Sigmoid colon (tissue), 7 donors: ENCODE measurements around the gene MPPED1. TPM values are rescaled to one million over a fixed set of nuclear protein-coding genes. Genes with fewer than 3 reads are reported as not detected.

ENCODE experiments used
- DNase-seq: peaks from one replicate; pipeline ENCODE4 v3.0.0-alpha.2; 2019
- H3K27ac ChIP-seq, 4 donors: fragments of 200-600 bp; sonication (generic); one replicate each; pipeline ENCODE4 v1.5.1; 2016 to 2019; ENCODE audit warnings: mild to moderate bottlenecking in 1 of 4
- H3K27me3 ChIP-seq, 3 donors: fragments of 200-600 bp; sonication (generic); one replicate each; pipeline ENCODE4 v1.5.1; 2019; ENCODE audit warnings: mild to moderate bottlenecking in 1 of 3
- H3K36me3 ChIP-seq, 4 donors: fragments of 200-600 bp; sonication (generic); one replicate each; pipeline ENCODE4 v1.5.1; 2016 to 2019
- H3K4me1 ChIP-seq, 4 donors: fragments of 200-600 bp; sonication (generic); one replicate each; pipeline ENCODE4 v1.5.1; 2017 to 2019
- H3K4me3 ChIP-seq, 4 donors: fragments of 200-600 bp; sonication (generic); one replicate each; pipeline ENCODE4 v1.5.1; 2017 to 2019; ENCODE audit warnings: mild to moderate bottlenecking in 2 of 4, moderate library complexity in 1 of 4
- H3K9me3 ChIP-seq, 4 donors: fragments of 200-600 bp in 3 of 4; sonication (generic) in 3 of 4; one replicate each; pipeline versions ENCODE4 v1.5.1 to v1.6.1; 2013 to 2019
- CTCF ChIP-seq, 4 experiments: fragments of 450-650 bp in 3 of 4; fragments of 200-600 bp in 1 of 4; IDR thresholded peaks; one replicate each; pipeline ENCODE4 v1.5.1; 2016 to 2019; ENCODE audit warnings: antibody characterized with exemption in 4 of 4, mild to moderate bottlenecking in 3 of 4, moderate library complexity in 2 of 4
- EP300 ChIP-seq, 4 donors: sonication (generic); formaldehyde crosslinking; IDR thresholded peaks; one replicate each; pipeline ENCODE4 v1.6.1; 2017; ENCODE audit warnings: antibody characterized with exemption in 4 of 4
- POLR2A ChIP-seq, 2 donors: fragments of 450-650 bp; IDR thresholded peaks; one replicate each; pipeline ENCODE4 v1.6.1; 2016; ENCODE audit warnings: antibody characterized with exemption in 2 of 2, mild to moderate bottlenecking in 2 of 2, moderate library complexity in 2 of 2
- POLR2AphosphoS5 ChIP-seq, 4 donors: sonication (generic); formaldehyde crosslinking; IDR thresholded peaks; one replicate each; pipeline ENCODE4 v1.6.1; 2017; ENCODE audit warnings: antibody characterized with exemption in 4 of 4
- WGBS, 2 donors: extraction: QIAGEN DNeasy Blood & Tissue Kit; methylation state at CpG; one replicate each; pipeline ENCODE4 v1.1.7; 2013; 5-methylcytosine and 5-hydroxymethylcytosine counted together
- intact Hi-C: fragments of 100-400 bp; cut with DNase I; formaldehyde crosslinking; loops from one replicate; pipeline ENCODE4 v1.15.1; 2023
- polyA plus RNA-seq, 3 donors: library from polyadenylated mRNA; stranded (reverse); fragments of 200-250 nt; gene quantifications; one replicate each; pipeline ENCODE4 v1.2.3, GENCODE V29; 2013
- total RNA-seq, 4 donors: library from RNA; depleted of rRNA; stranded (reverse); fragments of >200 nt; gene quantifications; one replicate each; pipeline ENCODE4 v1.1.0, GENCODE V29; 2016
- donor health status: healthy with polysubstance abuse.
- donor health status: Bipolar disorder and iron deficiency.
- donor health status: healthy.

MPPED1 gene
- total and polyA plus RNA-seq, 7 donors, result not detected

DNA sequence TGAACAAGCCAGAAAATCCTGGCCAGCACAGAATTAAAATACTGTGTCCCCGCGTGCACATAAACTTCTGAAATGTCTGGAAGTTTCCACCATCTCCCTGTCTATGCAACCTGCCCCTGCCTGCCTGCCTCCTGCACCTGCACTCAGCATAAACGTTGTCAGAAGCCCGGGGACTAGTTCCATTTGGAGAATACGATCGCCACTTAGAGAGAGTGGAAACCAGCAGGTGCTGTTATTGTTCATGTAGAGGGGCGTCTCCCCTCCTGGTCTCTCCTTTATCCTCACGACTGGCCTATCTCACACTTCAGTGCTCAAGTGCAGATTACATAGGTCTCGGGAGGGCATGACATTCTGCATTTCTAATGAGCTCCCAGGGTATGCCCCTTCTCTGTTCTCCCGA is 35.6 kb downstream of the MPPED1 start:
- Histone ChIP-seq H3K4me1 (no peaks in the 10 kb centered on the region), H3K36me3 (no peaks in the 10 kb centered on the region), H3K27ac (no peak overlapping the region), H3K9me3 (no peaks in the 10 kb centered on the region), H3K27me3 (peaks cover 0 to 23% (median 10%) of the 10 kb centered on the region in 3 donors), H3K4me3 (no peak overlapping the region)
- TF ChIP-seq POLR2AphosphoS5 (IDR thresholded peaks at IDR 0.05), result no peak
- no peak for TF ChIP-seq POLR2A (IDR thresholded peaks at IDR 0.05)
- no peak for TF ChIP-seq EP300 (IDR thresholded peaks at IDR 0.05)
- TF ChIP-seq CTCF (IDR thresholded peaks at IDR 0.05), result no peak
- 52 to 57% methylated on average over 10 of the region's 10 CpGs for WGBS, 2 donors
- intact Hi-C loops, result no loop called here
- no peak for DNase-seq

DNA sequence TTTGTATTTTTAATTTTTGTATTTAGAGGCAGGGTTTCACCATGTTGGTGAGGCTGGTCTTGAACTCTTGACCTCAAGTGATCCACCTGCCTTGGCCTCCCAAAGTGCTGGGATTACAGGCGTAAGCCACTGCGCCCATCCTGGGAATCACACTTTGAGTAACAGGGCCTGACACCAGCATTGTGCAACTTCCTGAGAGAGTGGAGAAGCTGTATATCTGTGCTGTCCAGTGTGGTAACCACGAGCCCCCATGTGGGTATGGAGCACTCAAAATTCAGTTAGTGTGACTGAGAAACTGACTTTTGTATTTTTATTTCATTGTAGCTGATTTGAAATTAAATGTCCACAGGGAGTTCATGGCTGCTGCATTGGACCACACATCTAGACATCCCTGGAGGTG is 36.2 kb downstream of the MPPED1 start:
- Histone ChIP-seq H3K36me3 (no peaks in the 10 kb centered on the region), H3K4me1 (no peaks in the 10 kb centered on the region), H3K27ac (no peak overlapping the region), H3K9me3 (no peaks in the 10 kb centered on the region), H3K27me3 (peaks cover 0 to 30% (median 10%) of the 10 kb centered on the region in 3 donors), H3K4me3 (no peak overlapping the region)
- TF ChIP-seq POLR2A (IDR thresholded peaks at IDR 0.05) (no peak), POLR2AphosphoS5 (IDR thresholded peaks at IDR 0.05) (no peak), EP300 (IDR thresholded peaks at IDR 0.05) (no peak), CTCF (IDR thresholded peaks at IDR 0.05) (no peak)
- no peak for DNase-seq
- WGBS, 2 donors, result 58 to 73% methylated on average over 3 of the region's 3 CpGs
- intact Hi-C loops, result no loop called here

- no peaks in the 10 kb centered on the region for H3K9me3 ChIP-seq
- H3K27me3 ChIP-seq, result peaks cover 0 to 36% (median 10%) of the 10 kb centered on the region in 3 donors
- DNase-seq, result no peak
- H3K36me3 ChIP-seq, result no peaks in the 10 kb centered on the region
- no peak overlapping the region for H3K27ac ChIP-seq
- intact Hi-C loops, result no loop called here
- no peak overlapping the region for H3K4me3 ChIP-seq
- WGBS, 2 donors, result 70 to 72% methylated on average over 16 of the region's 16 CpGs
- TF ChIP-seq EP300 (IDR thresholded peaks at IDR 0.05), result no peak
- TF ChIP-seq POLR2A (IDR thresholded peaks at IDR 0.05), result no peak
- no peak for TF ChIP-seq POLR2AphosphoS5 (IDR thresholded peaks at IDR 0.05)
- H3K4me1 ChIP-seq, result no peaks in the 10 kb centered on the region
These were observed 37.5 kb downstream of the MPPED1 start for GRCh38 chr22:43449205-43449830.

DNA sequence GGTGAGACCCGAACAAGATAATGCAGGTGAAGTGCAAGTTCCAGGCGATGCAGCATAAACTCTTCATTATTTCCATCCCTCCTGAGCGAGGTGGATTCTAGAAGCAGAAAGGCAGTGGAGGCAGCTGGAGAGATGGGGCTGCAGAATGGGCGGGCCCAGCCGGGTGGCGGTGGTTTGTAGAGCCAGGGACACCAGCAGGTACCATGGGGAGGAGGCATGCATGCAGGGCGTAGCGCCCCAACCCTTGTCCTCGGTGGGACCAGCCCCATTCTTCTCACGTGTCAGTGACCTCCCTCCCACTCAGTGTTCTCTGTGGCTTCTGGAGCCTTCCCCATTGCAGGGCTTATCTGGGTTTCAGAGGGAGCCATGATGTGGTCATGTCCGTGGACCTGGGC is 38.0 kb downstream of the MPPED1 start:
- intact Hi-C loops, result no loop called here
- H3K27ac ChIP-seq, result no peak overlapping the region
- no peaks in the 10 kb centered on the region for H3K36me3 ChIP-seq
- no peak overlapping the region for H3K4me3 ChIP-seq
- H3K9me3 ChIP-seq, result no peaks in the 10 kb centered on the region
- TF ChIP-seq POLR2AphosphoS5 (IDR thresholded peaks at IDR 0.05) (no peak), CTCF (IDR thresholded peaks at IDR 0.05) (no peak), POLR2A (IDR thresholded peaks at IDR 0.05) (no peak), EP300 (IDR thresholded peaks at IDR 0.05) (no peak)
- DNase-seq, result no peak
- no peaks in the 10 kb centered on the region for H3K4me1 ChIP-seq
- H3K27me3 ChIP-seq, result peaks cover 0 to 36% (median 10%) of the 10 kb centered on the region in 3 donors
- 78 to 84% methylated on average over 11 of the region's 11 CpGs for WGBS, 2 donors

DNA sequence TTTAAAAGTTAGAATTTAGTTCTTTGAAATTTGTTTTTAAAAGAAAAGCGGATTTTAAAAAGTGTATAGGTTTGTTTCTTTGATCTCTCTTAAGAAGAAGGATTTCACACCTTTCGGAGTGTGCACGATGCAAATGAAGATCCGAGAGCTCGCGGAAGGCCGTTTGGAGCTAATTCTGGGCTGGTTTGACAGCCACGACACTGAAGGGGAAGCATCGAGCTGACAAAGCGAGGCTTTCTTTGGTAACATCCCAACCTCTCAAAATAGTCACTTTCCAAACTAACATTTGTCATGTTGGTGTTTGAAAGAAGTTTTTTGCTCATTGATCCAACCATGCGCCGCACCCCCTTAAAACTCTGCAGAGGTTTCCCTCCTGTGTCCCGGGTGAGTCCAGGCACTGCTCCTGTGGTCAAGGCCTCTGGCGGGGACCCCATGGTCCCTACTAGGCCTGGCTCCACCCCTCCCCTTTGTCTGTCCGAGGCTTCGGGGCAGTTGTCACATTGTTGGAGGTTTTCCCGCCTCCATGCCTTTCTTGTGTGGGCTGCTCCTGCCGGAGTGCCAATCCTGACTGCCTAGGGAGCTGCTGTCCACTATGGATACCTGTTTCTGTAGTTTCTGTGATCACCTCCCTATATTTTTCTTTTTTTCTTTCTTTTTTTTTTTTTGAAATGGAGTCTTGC is 39.7 kb downstream of the MPPED1 start:
- Histone ChIP-seq H3K36me3 (no peaks in the 10 kb centered on the region), H3K9me3 (peaks cover 0 to 3% (median 0%) of the 10 kb centered on the region in 4 donors), H3K27me3 (peaks cover 0 to 49% (median 10%) of the 10 kb centered on the region in 3 donors), H3K4me3 (no peak overlapping the region), H3K27ac (no peak overlapping the region), H3K4me1 (no peaks in the 10 kb centered on the region)
- WGBS, 2 donors, result 72 to 78% methylated on average over 18 of the region's 18 CpGs
- no peak for TF ChIP-seq EP300 (IDR thresholded peaks at IDR 0.05)
- no peak for TF ChIP-seq CTCF (IDR thresholded peaks at IDR 0.05)
- TF ChIP-seq POLR2AphosphoS5 (IDR thresholded peaks at IDR 0.05), result no peak
- TF ChIP-seq POLR2A (IDR thresholded peaks at IDR 0.05), result no peak
- intact Hi-C loops, result no loop called here
- no peak for DNase-seq
